HG03139 (cell line): ENCODE data around the gene OR51A4.
"Not testable (repeated sequence)": the region's sequence is repeated elsewhere in the genome, so short reads cannot be mapped to it uniquely, and the experiment has no call there.

Experiments
- ATAC-seq: cut with Tn5 transposase; IDR thresholded peaks from one replicate; pipeline ENCODE4 v1.9.1; 2021; ENCODE audit not compliant: unreplicated experiment

Gene OR51A4, protein sequence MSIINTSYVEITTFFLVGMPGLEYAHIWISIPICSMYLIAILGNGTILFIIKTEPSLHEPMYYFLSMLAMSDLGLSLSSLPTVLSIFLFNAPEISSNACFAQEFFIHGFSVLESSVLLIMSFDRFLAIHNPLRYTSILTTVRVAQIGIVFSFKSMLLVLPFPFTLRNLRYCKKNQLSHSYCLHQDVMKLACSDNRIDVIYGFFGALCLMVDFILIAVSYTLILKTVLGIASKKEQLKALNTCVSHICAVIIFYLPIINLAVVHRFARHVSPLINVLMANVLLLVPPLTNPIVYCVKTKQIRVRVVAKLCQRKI

DNA sequence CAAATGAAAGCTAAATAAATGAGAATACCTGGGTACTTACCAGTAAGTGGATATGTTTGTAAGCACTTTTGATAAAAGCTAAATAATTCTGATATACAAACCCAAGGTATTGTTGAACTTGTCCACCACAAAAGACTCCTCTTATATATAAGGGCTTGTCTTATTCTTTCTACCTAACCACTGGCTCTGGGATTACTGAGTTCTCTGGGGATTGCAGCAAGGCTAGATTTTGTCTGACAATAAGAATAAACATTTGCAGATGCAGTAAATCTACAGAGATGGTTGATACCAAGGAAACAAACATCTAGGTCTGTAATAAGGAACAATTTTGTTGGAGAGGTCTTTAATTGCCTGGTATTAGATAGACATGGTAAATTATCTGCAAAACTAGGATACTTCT, at the start of gene OR51A4:
TSS of gene OR51A4 (minus strand) at position 101 of the 400 bp plus-strand sequence. CDS start 505 bp downstream, outside the sequence.
- no peak for ATAC-seq

DNA sequence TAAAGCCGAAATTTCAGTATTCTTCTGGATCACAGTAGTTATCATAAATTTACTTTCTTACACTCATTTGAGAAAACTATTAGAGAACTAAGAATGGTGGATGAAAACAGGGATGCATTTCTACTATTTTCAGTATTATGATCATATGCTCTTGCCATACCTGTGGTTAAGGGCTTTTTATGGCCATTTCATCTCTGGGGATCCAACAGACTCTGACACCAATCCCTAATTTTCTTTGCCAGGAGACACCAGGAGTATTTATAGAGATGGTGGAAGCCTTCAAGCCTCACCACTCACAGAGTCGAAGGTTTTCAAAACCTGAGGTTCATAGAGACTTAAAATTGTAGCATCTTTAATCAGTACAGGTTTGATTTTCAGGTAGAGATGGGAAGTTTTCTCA, 47.1 kb upstream of the OR51A4 start, which contains the start of gene OR51L1:
TSS of gene OR51L1 (plus strand) at position 301 of the 400 bp plus-strand sequence. CDS start 4,132 bp downstream, outside the sequence.
- ATAC-seq, result no peak

DNA sequence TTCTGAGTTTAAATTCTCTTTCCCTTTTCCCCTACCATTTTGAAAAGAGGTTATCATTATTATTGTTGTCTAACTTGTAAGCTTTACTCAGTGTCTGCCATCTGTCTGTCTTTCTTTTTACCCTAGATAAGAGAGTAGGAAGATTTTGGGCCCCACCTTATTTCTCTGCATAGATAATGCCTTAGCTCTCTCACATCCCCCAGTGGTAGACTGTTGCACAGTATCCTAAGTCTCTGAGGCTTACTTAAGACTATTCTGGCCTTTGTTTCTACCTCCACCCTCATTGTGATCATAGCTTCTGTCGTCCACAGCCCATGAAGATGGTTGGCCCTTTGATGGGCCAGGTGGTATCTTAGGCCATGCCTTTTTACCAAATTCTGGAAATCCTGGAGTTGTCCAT, 43.7 kb upstream of the OR51A4 start:
- no peak for ATAC-seq

DNA sequence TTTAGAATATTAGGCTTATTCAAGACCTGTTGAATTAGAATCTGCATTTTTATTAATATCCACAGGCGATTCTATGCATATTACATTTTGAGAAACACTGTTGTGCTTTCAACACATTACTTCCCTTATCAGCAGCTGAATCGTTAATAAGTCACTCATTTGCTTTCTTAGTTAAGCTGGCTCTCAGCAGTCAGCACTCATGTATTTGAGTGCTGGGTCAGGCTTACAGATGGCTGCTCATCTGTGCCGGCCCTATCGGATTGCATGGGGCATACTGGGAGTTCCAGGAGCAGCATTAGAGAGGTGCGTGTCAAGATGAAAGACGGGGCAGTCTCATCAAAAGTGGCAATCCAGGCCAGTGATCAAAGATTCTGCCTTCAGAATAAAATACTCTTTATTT, 36.4 kb upstream of the OR51A4 start:
- ATAC-seq, result no peak

DNA sequence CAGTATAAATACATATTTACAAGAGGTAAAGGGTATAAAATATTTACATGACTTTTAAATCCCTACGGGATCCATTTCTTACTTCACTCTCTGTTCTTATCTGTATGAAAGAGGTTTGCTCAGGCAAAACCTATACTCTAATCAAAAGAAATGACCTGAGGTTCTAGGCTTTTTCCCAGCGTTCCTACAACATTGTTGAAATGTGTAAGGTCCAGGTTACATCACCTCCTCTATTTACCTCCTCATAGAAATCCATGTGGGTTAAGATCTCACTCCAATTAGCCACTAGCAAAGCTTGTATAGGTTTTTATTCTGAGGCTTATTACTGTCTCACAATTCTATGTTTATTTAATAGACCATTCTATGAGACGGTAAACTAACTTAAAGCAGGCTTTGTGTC, 35.3 kb upstream of the OR51A4 start:
- ATAC-seq, result no peak

DNA sequence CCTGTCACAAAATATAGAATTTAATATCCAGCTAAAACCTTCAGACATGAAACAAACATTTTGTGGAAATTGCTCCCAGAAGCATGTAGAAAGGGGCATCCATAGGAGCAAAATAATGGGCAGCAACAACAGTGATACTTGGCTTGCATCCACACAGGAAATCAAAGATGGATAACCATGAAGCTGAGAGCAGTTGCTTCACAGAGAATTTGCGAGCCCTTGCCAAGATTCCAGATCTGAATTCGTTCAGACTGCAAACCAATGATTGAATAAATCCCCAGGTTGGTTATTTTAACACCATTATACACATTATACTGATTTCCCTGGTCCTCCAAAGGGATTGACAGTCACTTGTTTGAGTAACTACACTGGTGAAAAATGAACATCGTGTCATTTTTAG, 31.6 kb upstream of the OR51A4 start:
- no peak for ATAC-seq

DNA sequence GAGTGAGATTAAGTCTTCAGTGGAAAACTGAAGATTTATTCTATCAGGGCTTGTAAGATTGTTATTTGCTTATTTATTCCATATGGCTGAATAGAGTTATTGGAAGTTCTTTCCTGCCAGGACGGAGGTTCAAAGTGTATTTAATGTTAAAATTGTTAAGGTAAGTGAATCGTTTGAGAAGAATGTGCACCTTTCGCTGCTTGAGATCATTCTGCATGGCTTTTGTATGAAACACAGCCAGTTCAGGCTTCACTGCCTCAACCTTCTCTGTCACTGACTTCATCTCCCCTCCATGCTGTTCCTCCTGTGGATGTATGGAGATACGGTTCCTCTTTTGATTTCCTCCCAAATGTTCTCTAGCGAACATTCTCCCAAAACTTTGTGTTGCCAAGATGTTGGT, 28.0 kb upstream of the OR51A4 start:
- ATAC-seq, result no peak

DNA sequence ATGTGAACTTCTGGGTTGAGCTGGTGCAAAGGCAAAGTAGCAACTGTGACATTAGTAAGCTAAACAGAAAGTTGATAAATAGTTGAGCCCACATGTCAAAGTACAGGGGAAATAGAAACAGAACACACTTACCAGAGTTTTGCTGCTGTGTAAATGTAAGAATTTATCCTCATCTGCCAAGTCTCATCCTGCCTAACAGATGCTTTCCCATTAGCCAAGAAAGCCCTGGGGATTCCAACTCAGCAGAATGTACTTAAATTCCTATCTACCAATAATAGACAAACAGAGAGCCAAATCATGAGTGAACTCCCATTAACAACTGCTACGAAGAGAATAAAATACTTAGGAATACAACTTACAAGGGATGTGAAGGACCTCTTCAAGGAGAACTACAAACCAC, 15.4 kb upstream of the OR51A4 start:
- ATAC-seq, result no peak

DNA sequence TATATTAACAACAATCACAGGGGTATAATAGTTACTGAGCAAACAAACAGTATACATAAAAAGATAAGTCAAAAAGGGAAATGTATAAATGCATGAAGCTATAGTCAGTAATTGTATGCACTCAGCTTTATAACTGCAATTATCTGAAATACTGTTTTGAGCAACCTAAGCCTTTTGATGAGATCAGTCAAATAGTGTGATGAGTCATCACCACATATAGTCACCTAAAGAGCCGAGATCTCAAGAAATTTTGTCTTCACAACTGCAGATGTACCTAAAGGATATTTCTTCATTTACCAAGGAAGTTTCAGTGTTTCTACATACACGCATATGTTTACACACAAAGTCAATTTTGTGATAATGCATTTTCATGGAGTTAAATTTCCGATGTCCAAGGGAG, 13.5 kb upstream of the OR51A4 start:
- ATAC-seq, result no peak

DNA sequence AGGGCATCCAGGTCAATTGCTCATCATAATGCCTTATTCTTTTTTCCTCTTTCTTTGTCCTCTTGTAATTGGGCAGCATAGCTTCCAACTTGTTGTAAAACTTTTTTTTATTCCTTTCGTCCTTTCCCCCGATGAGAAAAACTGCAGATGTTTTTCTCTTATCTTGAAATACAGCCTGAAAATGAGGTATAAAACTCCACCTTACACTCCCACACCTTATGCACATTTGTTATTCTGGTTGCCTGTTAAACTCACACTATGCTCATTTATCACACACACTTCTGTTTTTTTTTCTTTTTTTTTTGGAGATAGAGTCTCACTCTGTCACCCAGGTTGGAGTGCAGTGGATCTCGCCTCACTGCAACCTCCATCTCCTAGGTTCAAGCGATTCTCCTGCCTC, 10.0 kb upstream of the OR51A4 start:
- ATAC-seq, result no peak

DNA sequence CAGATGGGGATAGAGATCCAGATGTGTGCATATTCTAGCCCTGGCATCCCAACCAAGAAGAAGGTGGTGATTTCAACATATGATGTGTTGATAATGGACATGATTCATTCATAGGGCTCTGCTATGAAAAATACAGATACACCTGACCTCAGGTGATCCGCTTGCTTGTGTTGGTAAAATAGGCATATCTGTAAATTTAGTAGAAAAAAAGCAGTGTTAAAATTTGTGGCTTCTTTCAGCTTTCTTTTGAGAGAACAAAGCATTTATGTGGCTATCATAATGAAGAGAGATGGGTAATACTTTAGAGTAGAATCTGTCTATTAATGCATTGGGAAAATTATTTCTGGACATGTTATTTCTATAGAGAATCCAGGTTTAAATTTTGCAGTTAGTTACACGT, 8.2 kb upstream of the OR51A4 start, which contains the start of gene OR51A2:
TSS of gene OR51A2 (minus strand) at position 101 of the 400 bp plus-strand sequence. CDS start at position 101, 0 bp downstream.
- not testable (repeated sequence) for ATAC-seq

DNA sequence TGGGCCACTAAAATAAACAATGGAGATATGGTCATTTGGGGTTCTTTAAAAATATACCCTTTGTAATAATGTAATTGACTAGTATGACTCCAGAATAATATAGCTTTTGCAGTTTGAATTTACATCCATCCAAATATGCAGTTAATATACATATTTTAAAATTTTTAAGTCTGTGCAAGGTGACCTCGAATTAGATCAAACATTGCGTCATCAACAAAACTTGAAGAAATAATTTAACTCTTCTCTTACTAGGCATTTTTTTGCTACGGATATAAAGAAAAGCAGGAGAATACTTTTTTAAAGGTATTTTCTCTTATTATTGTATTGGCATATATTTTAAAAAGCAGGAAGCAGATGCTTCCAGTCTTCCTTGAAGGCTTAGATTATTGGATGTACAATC, 10.7 kb downstream of the OR51A4 start:
- ATAC-seq, result no peak

DNA sequence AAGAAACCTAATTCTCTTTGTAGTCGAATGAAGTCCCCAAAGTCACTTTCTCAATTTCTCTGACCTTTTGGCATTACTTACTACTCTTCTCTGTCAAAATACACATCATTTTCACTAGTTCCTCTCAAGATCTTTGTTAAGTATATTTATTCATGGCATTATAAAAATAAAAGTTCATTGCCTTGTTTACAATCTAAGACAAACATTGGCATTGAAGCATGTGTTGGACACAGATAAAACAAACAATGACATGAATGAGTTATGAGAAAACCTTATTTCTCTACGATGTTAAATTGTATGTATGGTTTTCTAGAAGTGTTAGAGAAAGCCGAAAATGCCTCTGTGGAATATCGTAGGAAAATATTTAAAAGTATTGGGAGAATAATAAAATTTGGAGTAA, 14.7 kb downstream of the OR51A4 start:
- ATAC-seq, result no peak

DNA sequence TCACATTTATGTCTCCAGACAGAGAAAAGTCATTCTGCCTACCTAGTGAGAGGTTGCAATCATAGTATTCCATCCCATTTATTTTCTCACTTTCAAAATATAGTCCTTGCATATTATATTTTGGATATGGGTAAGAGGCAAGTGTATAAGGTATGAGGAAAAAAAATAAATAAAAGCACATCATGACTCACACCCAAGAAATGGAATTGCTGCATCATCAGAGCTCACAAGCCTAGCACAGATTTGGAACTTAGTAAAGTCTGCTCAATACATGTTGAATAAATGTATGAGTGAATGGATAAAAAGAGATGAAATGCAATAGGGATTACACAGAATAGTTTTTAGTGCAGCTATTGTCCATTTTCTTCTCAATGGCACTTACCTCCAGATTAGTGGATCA, 20.8 kb downstream of the OR51A4 start:
- ATAC-seq, result no peak

DNA sequence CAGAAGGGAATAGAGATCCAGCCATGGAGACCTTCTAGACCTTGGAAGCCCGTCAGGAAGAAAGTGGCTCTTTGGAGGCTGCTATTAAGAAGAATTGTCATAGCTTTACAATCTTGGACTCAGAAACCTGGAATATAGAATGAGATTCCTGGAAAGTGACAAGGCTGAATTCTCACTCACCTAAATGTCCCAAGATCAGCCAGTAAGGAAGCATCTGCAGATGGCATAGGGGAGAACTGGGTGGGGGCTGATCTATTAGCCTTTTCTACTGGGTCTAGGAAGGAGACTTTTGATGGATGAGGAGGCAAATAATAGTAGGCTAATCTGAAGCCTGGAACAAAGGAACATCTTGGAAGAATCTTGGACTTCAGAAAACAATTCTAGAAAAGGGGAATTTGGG, 23.2 kb downstream of the OR51A4 start, which contains the start of gene OR51G1:
TSS of gene OR51G1 (minus strand) at position 101 of the 400 bp plus-strand sequence. CDS start at position 101, 0 bp downstream.
- ATAC-seq, result no peak

DNA sequence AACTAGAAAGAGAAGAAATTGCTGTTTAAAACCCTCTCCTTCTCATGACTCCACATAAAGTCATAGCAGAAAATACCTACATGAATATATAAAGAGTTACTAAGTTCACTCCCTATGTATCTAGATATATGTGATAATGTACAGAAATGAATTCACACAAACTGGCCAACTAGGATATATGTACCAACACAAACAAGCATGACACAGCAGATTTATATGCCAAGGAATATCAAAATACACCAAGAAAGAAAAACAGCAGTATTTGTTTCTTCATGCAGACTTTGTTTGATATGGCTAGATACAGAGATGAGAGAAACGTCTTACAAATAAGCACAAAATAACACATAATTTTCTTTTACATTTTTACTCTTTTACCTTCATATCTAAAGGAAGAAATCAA, 25.1 kb downstream of the OR51A4 start:
- ATAC-seq, result no peak

DNA sequence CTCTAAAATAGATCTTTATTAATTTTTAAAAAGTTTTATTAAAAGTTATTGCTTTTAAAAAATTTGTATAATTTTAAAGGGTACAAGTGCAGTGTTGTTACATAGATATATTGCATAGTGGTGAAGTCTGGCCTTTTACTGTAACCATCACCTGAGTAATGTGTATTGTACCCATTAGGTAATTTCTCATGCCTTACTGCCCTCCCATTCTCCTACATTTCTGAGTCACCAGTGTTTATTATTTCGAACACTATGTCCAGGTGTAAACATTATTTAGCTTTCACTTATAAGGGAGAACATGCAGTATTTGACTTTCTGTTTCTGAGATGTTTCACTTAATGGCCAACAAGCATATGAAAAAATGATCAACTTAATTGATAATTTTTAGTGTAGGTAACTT, 25.6 kb downstream of the OR51A4 start:
- no peak for ATAC-seq

DNA sequence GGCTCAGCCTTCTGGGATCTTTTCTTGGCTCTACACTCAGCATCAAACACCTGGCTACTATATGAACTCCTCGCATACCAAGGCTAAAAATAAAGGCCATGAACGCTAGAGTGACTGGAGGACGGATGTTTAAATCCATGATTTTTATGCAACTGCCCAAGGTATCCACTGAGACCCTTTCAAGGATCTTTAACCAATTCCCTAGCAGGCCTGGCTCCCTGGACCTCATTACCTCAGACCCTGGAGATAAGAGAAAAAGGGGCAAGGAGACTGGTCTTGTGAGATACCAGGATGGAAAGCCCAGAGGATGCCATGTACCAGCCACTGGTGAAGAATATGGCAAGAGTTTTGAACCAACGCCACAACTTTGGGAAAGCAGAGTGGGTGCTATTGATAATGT, 28.2 kb downstream of the OR51A4 start, which contains the start of gene OR51G2:
TSS of gene OR51G2 (minus strand) at position 101 of the 400 bp plus-strand sequence. CDS start 3,687 bp downstream, outside the sequence.
- no peak for ATAC-seq

DNA sequence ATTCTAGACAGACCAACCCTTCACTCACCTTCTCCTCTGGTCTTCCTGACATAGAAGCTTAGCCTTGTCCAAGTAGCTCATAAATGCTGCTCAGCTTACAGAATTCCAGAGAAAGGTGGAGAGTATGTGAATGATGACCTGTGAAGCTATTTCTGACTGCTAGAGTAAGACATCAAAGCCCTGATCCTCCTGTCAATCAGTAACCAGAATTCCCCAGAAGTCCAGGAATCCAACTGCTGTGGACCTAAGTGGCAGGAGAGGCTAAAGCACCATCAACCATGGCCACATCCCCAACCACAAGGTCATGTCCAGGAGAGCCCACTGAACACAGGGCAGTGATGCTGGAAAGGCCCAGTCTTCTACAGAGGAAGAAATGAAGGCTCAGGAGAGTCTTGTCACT, 30.8 kb downstream of the OR51A4 start:
- ATAC-seq, result no peak

DNA sequence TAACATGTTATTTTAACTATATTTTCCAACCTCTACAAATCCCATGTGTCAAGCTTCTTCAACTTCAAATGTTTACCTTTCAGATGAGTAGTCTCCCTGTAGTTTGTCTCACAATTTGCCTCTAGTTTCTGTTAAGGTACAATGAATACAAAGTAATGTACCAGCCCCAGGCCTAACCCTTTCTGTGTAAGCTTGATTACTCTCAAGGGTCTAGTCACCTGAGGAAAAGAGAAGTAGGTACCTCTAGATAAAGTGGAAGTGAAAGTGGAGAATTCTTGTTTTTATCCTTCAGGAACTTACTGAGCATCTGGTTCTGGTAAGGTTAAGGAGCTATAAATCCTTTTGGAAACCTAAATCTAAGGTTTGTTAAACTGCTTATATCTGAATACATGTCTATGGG, 43.9 kb downstream of the OR51A4 start, which contains the start of gene OR51A7:
TSS of gene OR51A7 (plus strand) at position 300 of the 400 bp plus-strand sequence. CDS start 3,587 bp downstream, outside the sequence.
- no peak for ATAC-seq
